Measurements from ENCODE around the gene LAP3.
A peak's percentile ranks its signal among the peaks of the same experiment; 100 is the strongest.
"Not testable (repeated sequence)": the region's sequence is repeated elsewhere in the genome, so short reads cannot be mapped to it uniquely, and the experiment has no call there.

LAP3 gene

GRCh38 chr4:17576932-17577664, at the start of gene LAP3:
Gene LAP3 (plus strand): TSS chr4:17577198. CDS start chr4:17577466, 268 bp downstream.
- DNase-seq (ENCODE audit: low read depth): peak; percentile 97

DNA sequence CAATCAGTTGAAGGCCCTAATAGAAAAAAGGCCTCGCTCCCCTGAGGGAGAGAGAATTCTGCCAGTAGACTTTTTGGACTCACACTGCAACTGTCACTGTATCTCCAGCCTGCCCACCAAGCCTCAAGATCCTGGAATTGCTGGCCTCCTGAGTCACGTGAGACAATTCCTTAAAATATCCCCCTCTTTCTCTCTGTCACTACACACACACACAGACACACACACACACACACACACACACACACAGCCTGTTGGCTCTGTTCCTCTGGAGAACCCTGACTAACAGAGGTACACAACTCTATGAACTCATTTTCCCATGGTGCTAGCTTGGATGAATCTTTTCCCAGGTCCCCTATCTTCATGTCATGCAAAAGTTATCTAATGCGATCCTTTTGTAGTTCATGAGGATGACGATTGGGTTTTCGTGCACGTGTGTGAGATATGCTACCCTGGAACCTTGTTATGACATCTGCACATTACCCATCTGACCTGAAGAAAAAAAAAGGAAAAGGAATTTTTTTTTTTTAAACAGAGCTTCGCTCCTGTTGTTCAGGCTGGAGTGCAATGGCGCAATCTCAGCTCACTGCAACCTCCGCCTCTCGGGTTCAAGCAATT, 48.3 kb upstream of the LAP3 start:
- DNase-seq (ENCODE audit: low read depth): no peak

GRCh38 chr4:17531538-17532285, 45.3 kb upstream of the LAP3 start:
- DNase-seq (ENCODE audit: low read depth): no peak

DNA sequence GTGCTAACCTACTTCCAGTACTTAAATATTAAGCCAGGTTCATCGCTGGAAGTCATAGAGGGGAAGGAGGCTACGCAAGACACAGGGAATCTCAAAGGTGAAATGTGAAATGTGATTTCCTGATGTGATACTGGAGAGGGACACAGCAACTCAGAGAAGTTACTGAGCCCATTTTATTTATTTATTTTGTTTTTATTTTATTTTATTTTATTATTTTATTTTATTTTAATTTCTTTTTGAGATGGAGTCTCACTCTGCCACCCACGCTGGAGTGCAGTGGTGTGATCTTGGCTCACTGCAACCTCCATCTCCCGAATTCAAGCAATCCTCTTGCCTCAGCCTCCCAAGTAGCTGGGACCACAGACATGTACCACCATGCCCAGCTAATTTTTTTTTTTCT, 42.3 kb upstream of the LAP3 start:
- DNase-seq (ENCODE audit: low read depth): no peak

GRCh38 chr4:17535242-17535641, 41.8 kb upstream of the LAP3 start:
- DNase-seq (ENCODE audit: low read depth): no peak

DNA sequence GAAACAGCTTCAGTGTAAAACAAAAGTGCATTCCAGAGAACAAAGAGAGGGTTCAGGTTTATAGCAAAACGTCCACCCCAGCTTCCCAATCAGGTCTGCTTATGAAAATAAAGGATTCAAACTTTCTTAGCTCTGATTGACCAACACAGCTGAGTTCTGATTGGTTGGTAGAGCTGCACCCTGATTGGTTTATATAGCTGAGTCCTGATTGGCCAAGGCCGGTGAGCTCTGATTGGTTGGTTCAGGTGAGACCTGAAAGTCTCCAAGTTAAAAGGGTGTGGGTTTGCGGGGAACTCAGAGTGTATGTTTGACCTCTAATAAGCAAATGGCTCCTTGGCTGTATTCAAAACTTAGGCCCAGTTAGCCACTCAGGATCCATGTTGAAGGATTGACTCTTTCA, 41.1 kb upstream of the LAP3 start:
- DNase-seq (ENCODE audit: low read depth): no peak

DNA sequence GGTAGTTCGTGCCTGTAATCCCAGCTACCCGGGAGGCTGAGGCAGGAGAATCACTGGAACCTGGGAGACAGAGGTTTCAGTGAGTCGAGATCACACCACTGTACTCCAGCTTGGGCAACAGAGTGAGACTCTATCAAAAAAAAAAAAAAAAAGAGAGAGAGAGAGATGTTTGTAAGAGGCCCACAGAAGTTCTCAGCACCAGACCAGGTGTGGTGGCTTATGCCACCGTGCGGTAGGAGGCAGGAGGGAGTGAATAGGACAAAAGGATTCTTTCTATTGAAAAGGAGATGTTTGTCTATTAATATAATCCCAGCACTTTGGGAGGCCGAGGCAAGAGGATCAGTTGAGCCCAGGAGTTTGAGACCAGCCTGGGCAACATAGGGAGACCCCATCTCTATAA, 39.9 kb upstream of the LAP3 start:
- DNase-seq (ENCODE audit: low read depth): not testable (repeated sequence)

GRCh38 chr4:17544205-17544604, 32.8 kb upstream of the LAP3 start:
- DNase-seq (ENCODE audit: low read depth): peak; percentile 42

GRCh38 chr4:17544831-17545234, 32.2 kb upstream of the LAP3 start:
- DNase-seq (ENCODE audit: low read depth): no peak

GRCh38 chr4:17545374-17546140, 31.4 kb upstream of the LAP3 start:
- DNase-seq (ENCODE audit: low read depth): no peak

DNA sequence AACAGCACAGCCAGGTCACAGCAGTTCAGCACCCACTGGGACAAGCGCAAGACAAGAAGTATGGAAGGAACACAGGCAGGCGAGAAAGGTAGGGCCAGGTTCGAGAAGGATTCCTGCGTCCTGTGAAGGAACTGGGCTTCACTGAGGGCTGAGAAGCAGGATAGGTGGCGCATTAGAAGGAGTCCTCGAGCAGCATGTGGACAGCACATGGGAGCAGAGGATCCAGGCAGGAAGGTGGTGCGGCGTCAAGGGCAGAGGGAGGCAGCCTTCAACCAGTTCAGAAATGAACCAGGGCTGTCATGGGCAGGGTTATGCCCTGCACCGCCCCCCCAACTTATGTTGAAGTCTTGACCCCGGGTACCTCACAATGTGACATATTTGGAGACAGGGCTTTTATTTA, 30.8 kb upstream of the LAP3 start:
- DNase-seq (ENCODE audit: low read depth): no peak

DNA sequence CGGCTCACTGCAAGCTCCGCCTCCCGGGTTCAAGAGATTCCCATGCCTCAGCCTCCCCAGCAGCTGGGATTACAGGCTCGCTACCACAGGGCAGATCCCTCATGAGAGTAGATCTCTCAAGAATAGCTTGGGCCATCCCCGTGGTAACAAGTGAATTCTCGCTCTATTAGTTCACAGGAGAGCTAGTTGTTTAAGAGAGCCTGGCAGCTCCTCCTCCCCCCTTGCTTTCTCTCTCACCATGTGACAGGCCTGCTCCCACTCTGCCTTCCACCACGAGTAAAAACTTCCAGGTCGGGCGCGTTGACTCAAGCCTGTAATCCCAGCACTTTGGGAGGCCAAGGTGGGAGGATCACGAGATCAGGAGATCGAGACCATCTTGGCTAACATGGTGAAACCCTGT, 30.3 kb upstream of the LAP3 start:
- no peak for DNase-seq (ENCODE audit: low read depth)

GRCh38 chr4:17550549-17550948, 26.4 kb upstream of the LAP3 start:
- DNase-seq (ENCODE audit: low read depth): no peak

DNA sequence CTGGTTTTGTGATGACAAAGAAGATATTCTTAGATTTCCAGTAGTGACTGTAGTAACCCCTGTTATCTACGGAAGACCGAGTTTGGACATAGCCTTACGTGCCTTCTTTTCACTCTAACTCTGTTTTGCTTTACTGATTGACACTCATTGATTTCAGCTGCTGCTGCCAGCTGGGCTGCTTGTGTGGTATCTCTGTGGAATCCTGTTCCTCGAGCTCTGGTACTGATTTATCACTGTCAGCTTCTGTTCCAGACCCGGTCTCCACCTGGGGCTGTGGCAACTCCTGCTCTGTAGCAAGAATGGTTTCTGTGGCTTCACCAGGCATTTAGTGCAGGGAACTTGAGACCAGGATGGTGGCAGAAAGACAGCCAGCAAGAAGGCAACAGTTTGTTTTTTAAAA, 24.6 kb upstream of the LAP3 start:
- DNase-seq (ENCODE audit: low read depth): no peak

DNA sequence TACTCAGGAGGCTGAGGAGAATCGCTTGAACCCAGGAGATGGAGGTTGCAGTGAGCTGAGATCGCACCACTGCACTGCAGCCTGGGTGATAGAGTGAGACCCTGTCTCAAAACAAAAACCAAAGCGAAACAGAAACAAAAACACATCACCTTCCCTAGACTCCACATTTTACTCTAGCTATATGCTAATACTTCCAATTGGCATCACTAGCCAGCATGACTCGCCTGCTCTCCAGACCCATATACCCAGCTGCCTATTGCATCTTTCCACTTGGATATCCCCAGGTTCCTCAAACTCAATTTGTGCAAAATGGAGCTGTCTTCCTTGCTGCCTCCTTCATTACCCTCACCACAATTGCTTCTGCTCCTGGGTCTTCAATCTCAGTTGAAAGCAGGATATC, 22.4 kb upstream of the LAP3 start:
- no peak for DNase-seq (ENCODE audit: low read depth)

- DNase-seq (ENCODE audit: low read depth): no peak
These were observed 20.5 kb upstream of the LAP3 start for GRCh38 chr4:17556498-17556897.

- DNase-seq (ENCODE audit: low read depth): peak; percentile 55
These were observed 19.1 kb upstream of the LAP3 start for GRCh38 chr4:17557880-17558279.

DNA sequence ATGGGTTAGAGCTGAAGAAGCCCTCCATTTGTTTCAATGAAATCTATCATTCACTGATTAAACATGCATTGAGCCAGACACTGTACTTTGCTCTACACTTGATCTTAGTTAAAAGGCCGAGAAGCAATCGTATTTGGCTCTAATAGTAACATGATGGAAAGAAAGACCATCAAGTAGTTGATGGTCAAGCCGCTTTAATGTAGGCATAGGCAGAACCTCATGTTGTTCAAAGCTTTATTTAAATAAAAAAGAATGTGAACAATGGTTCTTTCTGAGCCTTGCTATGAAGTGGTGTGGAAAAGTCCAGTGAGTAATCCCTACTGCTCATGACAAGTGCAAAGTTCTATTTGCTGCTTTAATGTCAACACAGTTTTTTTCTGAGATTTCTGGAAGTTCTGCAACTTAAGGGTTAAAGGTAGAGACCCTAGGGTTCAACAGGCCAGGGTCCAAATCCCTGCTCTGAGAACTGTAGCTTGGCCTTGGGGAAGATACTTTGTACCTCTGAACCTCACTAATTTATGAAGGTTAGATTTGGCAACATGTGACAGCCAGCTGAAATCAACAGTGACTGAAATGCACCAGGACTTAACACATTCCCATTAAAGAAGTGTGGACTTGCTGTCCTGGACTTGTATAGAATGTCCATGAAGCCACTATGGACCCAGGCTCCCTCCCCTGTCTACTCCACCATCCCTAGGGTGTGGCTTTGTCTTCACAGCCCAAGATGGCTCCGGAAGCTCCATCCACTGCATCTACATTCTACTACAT, 17.9 kb upstream of the LAP3 start:
- no peak for DNase-seq (ENCODE audit: low read depth)

DNA sequence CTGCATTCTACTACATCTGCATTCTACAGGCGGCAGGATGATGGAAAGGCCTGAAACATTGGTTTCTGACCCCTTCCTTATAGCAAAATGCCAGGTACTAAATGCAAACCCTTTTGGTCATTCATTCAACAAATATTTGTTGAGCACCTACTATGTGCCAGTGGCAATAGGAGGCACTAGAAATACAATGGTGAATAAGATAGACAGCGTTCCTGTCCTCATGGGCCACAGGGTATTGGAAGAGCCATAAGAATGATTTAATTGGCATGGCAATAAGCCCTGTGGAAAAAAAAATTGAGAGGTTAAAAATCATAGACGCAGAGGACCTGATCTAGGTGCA, 17.3 kb upstream of the LAP3 start:
- no peak for DNase-seq (ENCODE audit: low read depth)

DNA sequence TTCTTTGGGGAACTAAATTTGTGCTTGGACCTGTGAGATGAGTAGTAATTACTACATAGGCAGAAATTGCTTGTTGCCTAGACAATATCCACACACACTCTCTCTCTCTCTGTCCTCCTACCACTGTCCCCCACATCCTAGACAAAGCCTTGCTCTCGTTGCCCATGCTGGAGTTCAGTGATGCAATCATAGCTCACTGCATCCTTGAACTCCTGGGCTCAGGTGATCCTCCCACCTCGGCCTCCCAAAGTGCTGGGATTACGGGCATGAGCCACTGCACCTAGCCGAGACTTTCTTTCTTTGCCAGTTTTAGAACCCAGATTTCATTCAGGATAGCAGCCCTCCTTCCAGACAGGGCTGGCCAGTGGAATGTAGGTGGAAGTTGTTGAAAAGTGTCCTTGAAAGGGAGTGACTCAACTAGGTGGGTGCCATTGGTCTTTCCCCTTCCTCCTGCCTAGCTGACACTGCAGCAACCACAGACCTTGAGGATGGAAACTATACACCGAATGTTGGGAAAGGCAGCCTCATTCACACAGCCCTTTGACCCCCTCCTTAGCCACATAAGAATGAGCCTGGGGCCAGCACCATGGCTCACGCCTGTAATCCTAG, 16.8 kb upstream of the LAP3 start:
- no peak for DNase-seq (ENCODE audit: low read depth)

- DNase-seq (ENCODE audit: low read depth): peak; percentile 61
These were observed 15.6 kb upstream of the LAP3 start for GRCh38 chr4:17561195-17561909.

Measured in iris pigment epithelial cell (primary cell).